Esophagus muscularis mucosa (tissue), 4 donors: ENCODE measurements around the gene PYGB. TPM values are rescaled to one million over a fixed set of nuclear protein-coding genes. Genes with fewer than 3 reads are reported as not detected.
"Not testable (repeated sequence)": the region's sequence is repeated elsewhere in the genome, so short reads cannot be mapped to it uniquely, and the experiment has no call there.

Source experiments
- DNase-seq: peaks from one replicate; pipeline ENCODE4 v3.0.0-alpha.2; 2017; ENCODE audit errors: extremely low spot score
- H3K27ac ChIP-seq, 4 donors: fragments of 200-600 bp; sonication (generic); replicated peaks in 1 of 4; 1 replicate in 3 of 4; 2 replicates in 1 of 4; pipeline ENCODE4 v1.5.1; 2016 to 2019; ENCODE audit warnings: mild to moderate bottlenecking in 1 of 4
- H3K27me3 ChIP-seq, 4 donors: fragments of 200-600 bp; sonication (generic); one replicate each; pipeline versions ENCODE4 v1.5.1 to v1.6.0; 2016 to 2019
- H3K36me3 ChIP-seq, 4 donors: fragments of 200-600 bp; sonication (generic); one replicate each; pipeline ENCODE4 v1.5.1; 2016 to 2019
- H3K4me1 ChIP-seq, 4 donors: fragments of 200-600 bp; sonication (generic); one replicate each; pipeline ENCODE4 v1.5.1; 2016 to 2019
- H3K4me3 ChIP-seq, 4 donors: fragments of 200-600 bp; sonication (generic); 1 replicate in 2 of 4; 2 replicates in 2 of 4; pipeline ENCODE4 v1.5.1; 2016 to 2019; ENCODE audit warnings: mild to moderate bottlenecking in 4 of 4, moderate library complexity in 1 of 4
- H3K9me3 ChIP-seq, 4 donors: fragments of 200-600 bp; sonication (generic); 1 replicate in 3 of 4; 2 replicates in 1 of 4; pipeline ENCODE4 v1.5.1; 2016 to 2019
- EP300 ChIP-seq: sonication (generic); formaldehyde crosslinking; IDR thresholded peaks from one replicate; pipeline ENCODE4 v1.6.1; 2017; ENCODE audit warnings: antibody characterized with exemption
- POLR2A ChIP-seq: fragments of 450-650 bp; IDR thresholded peaks from one replicate; pipeline ENCODE4 v1.6.1; 2017; ENCODE audit warnings: antibody characterized with exemption, moderate library complexity, mild to moderate bottlenecking, low read depth
- POLR2AphosphoS5 ChIP-seq, 2 donors: sonication (generic); formaldehyde crosslinking; IDR thresholded peaks; one replicate each; pipeline ENCODE4 v1.6.1; 2017; ENCODE audit warnings: antibody characterized with exemption in 2 of 2
- WGBS: methylation state at CpG from one replicate; pipeline ENCODE4 v1.1.5; 2018; 5-methylcytosine and 5-hydroxymethylcytosine counted together
- intact Hi-C: fragments of 100-400 bp; cut with DNase I; formaldehyde crosslinking; loops from one replicate; pipeline ENCODE4 v1.15.1; 2023
- total RNA-seq, 4 donors: library from RNA; depleted of rRNA; stranded (reverse); fragments of >200 nt; gene quantifications; one replicate each; pipeline versions ENCODE4 v1.1.0 to v1.2.1, GENCODE V29; 2016
- TF ChIP-seq, protein P1 (sequence below), 3 experiments: fragments of 200-600 bp in 2 of 3; fragments of 450-650 bp in 1 of 3; sonication (generic) in 2 of 3; IDR thresholded peaks; one replicate each; pipeline ENCODE4 v1.5.1; 2017 to 2019; ENCODE audit warnings: antibody characterized with exemption in 3 of 3, mild to moderate bottlenecking in 2 of 3, moderate library complexity in 1 of 3

PYGB gene
- total RNA-seq, 4 donors from 2014 or later, result 398 to 632 (median 462) TPM

GRCh38 chr20:25233016-25233772, 14.7 kb upstream of the PYGB start:
- Histone ChIP-seq H3K27me3 (no peaks in the 10 kb centered on the region), H3K36me3 (no peaks in the 10 kb centered on the region), H3K4me1 (peaks cover 34 to 85% (median 76%) of the 10 kb centered on the region in 4 donors), H3K9me3 (no peaks in the 10 kb centered on the region), H3K4me3 (no peak overlapping the region), H3K27ac (peak overlapping the region; percentile 85 to 94 (median 91))
- intact Hi-C loops, result no loop called here
- TF ChIP-seq POLR2AphosphoS5 (IDR thresholded peaks at IDR 0.05) (peak; percentile 60 to 74), EP300 (no peak)
- 54% methylated on average over 8 of the region's 10 CpGs for WGBS
- no peak for DNase-seq

DNA sequence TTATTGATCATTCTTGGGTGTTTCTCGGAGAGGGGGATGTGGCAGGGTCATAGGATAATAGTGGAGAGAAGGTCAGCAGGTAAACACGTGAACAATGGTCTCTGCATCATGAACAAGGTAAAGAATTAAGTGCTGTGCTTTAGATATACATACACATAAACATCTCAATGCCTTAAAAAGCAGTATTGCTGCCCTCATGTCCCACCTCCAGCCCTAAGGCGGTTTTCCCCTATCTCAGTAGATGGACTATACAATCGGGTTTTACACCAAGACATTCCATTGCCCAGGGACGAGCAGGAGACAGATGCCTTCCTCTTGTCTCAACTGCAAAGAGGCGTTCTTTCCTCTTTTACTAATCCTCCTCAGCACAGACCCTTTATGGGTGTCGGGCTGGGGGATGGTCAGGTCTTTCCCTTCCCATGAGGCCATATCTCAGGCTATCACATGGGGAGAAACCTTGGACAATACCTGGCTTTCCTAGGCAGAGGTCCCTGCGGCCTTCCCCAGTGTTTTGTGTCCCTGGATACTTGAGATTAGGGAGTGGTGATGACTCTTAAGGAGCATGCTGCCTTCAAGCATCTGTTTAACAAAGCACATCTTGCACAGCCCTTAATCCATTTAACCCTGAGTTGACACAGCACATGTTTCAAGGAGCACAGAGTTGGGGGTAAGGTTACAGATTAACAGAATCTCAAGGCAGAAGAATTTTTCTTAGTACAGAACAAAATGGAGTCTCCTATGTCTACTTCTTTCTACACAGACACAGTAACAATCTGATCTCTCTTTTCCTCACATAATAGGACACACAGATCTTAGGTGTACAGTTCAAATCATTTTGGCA, 13.7 kb upstream of the PYGB start:
- H3K27me3 ChIP-seq, H3K9me3 ChIP-seq, DNase-seq, H3K36me3 ChIP-seq, intact Hi-C loops, H3K4me3 ChIP-seq: not testable (repeated sequence)
- peak overlapping the region; percentile 85 to 94 (median 91) for H3K27ac ChIP-seq
- peaks cover 35 to 86% (median 78%) of the 10 kb centered on the region in 4 donors for H3K4me1 ChIP-seq
- WGBS, result 71% methylated on average over 8 of the region's 8 CpGs

- peak overlapping the region; percentile 78 to 92 (median 87) for H3K27ac ChIP-seq
- intact Hi-C loops, result no loop called here
- TF ChIP-seq, protein P1, sequence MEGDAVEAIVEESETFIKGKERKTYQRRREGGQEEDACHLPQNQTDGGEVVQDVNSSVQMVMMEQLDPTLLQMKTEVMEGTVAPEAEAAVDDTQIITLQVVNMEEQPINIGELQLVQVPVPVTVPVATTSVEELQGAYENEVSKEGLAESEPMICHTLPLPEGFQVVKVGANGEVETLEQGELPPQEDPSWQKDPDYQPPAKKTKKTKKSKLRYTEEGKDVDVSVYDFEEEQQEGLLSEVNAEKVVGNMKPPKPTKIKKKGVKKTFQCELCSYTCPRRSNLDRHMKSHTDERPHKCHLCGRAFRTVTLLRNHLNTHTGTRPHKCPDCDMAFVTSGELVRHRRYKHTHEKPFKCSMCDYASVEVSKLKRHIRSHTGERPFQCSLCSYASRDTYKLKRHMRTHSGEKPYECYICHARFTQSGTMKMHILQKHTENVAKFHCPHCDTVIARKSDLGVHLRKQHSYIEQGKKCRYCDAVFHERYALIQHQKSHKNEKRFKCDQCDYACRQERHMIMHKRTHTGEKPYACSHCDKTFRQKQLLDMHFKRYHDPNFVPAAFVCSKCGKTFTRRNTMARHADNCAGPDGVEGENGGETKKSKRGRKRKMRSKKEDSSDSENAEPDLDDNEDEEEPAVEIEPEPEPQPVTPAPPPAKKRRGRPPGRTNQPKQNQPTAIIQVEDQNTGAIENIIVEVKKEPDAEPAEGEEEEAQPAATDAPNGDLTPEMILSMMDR (IDR thresholded peaks at IDR 0.05), result no peak
- TF ChIP-seq POLR2AphosphoS5 (IDR thresholded peaks at IDR 0.05) (no peak), EP300 (no peak)
- H3K4me3 ChIP-seq, result no peak overlapping the region
- H3K4me1 ChIP-seq, result peaks cover 25 to 73% (median 65%) of the 10 kb centered on the region in 4 donors
- DNase-seq, result no peak
- H3K27me3 ChIP-seq, result no peaks in the 10 kb centered on the region
- no peaks in the 10 kb centered on the region for H3K9me3 ChIP-seq
- H3K36me3 ChIP-seq, result no peaks in the 10 kb centered on the region
- 87% methylated on average over 10 of the region's 15 CpGs for WGBS
Measured at GRCh38 chr20:25236450-25237304, 11.2 kb upstream of the PYGB start.

DNA sequence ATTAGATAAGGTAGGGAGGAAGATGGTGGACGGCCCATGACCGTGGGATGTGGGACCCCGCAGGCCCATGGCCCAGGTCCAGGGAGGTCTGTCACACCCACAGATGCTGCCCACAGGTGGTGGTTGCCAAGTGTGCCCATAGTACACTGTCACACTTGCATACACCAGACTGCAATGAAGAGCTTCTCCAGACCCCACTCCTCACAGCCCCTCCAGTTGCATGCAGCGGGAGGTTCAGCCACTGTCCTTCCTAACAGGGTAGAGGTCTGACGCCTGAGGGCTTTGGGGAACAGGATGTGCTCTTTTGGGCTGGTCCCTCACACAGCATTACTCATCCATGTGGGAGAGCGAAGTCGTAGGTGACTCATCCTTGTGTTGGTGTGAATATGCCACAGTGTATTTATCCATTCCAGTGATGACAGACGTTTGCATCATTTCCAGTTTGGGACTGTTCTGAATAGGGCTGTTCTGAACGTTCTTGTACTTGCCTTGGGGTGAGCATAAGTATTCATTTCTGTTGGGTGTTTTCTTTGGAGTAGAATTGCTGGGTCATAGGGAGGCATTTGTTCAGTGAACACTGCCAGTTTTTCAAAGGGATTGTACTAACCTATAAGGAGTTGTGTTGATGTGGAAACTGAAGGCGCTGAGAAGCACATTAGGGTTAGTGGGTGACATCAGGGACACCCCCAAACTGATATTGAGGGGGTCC, 10.1 kb upstream of the PYGB start:
- intact Hi-C loops, result no loop called here
- no peaks in the 10 kb centered on the region for H3K36me3 ChIP-seq
- H3K27me3 ChIP-seq, result no peaks in the 10 kb centered on the region
- peaks cover 25 to 68% (median 60%) of the 10 kb centered on the region in 4 donors for H3K4me1 ChIP-seq
- WGBS, result 40% methylated on average over 9 of the region's 10 CpGs
- peak; percentile 94 for DNase-seq
- no peak overlapping the region for H3K4me3 ChIP-seq
- no peaks in the 10 kb centered on the region for H3K9me3 ChIP-seq
- no peak for TF ChIP-seq POLR2A
- TF ChIP-seq, protein P1 (IDR thresholded peaks at IDR 0.05), result no peak
- peak; percentile 96 for TF ChIP-seq POLR2AphosphoS5 (IDR thresholded peaks at IDR 0.05)
- TF ChIP-seq EP300, result peak; percentile 98
- H3K27ac ChIP-seq, result peak overlapping the region; percentile 84 to 92 (median 88)

GRCh38 chr20:25238319-25239037, 9.4 kb upstream of the PYGB start:
- intact Hi-C loops, result no loop called here

More at GRCh38 chr20:25238319-25239037, 9.4 kb upstream of the PYGB start:
- no peak overlapping the region for H3K4me3 ChIP-seq
- no peaks in the 10 kb centered on the region for H3K27me3 ChIP-seq
- H3K36me3 ChIP-seq, result no peaks in the 10 kb centered on the region
- DNase-seq, result no peak
- TF ChIP-seq POLR2A (no peak), POLR2AphosphoS5 (IDR thresholded peaks at IDR 0.05) (no peak), EP300 (no peak)
- TF ChIP-seq, protein P1 (IDR thresholded peaks at IDR 0.05), result no peak
- 88% methylated on average over 12 of the region's 12 CpGs for WGBS
- peak overlapping the region; percentile 84 to 92 (median 88) for H3K27ac ChIP-seq
- H3K4me1 ChIP-seq, result peaks cover 19 to 60% (median 53%) of the 10 kb centered on the region in 4 donors
- H3K9me3 ChIP-seq, result no peaks in the 10 kb centered on the region
